NCI-H748 (cell line): ENCODE measurements around the gene MAK.
"Not testable (repeated sequence)": the region's sequence is repeated elsewhere in the genome, so short reads cannot be mapped to it uniquely, and the experiment has no call there.

Experiments
- DNase-seq: peaks from one replicate; lab custom pipeline; 2025; ENCODE audit not compliant: unreplicated experiment; lab: John Stamatoyannopoulos, UW

Gene MAK

DNA sequence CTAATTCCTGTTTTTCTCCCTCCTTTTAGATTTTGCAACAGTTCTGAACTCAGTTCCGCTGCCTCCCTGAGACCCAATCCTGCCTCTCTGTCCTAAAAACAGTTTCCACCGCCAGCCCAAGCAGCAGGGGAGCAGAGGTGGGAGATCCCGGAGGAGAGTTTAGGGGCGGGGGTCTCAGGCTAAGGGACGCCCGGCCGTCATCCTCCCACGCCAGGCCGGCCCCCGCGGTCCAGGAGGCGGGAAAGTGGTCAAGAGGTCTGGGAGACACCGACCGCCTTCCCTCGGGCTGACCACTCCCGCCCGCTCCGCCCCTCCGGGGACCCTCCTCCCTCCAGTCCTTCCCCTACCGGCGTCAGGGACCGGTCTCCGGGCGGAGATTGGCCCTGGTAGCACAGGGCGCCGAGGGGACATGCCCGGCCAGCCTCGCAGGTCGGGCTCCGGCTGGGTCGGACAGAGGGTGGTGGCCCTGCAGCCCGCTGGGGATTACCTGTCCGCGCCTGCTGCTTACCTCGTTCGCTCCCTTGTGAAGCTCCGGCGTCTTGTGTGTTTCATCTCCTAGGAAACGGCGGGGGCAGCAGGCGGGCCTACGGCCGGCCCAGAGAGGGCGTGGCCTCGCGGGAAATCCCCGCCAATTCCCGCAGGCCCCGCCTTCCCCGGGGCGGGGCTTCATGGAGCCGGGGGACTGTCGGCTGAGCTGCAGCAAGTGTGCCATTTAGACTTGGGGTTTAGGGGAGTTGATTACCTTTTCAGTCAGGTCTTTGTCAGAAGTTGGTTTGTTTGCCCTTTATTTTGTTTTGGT lies at the start of gene MAK:
Gene MAK, minus strand, starts transcription at position 545 of the 799 bp plus-strand sequence. CDS start 7,891 bp downstream, outside the sequence.
- peak; percentile 99 for DNase-seq

GRCh38 chr6:10886691-10887502 lies 48.6 kb upstream of the MAK start, which contains the start of gene SYCP2L:
SYCP2L (plus strand) TSS chr6:10887052; CDS start chr6:10887127, 75 bp downstream.
- peak; percentile 56 for DNase-seq

DNA sequence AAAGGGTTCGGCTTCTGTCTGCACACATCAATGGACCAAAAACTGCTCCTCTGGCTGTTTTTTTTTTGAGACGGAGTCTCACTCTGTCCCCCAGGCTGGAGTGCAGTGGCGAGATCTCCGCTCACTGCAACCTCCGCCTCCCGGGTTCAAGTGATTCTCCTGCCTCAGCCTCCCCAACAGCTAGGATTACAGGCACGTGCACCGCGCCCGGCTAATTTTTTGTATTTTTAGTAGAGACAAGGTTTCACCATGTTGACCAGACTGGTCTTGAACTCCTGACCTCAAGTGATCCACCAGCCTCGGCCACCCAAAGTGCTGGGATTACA lies 48.0 kb upstream of the MAK start:
- not testable (repeated sequence) for DNase-seq

DNA sequence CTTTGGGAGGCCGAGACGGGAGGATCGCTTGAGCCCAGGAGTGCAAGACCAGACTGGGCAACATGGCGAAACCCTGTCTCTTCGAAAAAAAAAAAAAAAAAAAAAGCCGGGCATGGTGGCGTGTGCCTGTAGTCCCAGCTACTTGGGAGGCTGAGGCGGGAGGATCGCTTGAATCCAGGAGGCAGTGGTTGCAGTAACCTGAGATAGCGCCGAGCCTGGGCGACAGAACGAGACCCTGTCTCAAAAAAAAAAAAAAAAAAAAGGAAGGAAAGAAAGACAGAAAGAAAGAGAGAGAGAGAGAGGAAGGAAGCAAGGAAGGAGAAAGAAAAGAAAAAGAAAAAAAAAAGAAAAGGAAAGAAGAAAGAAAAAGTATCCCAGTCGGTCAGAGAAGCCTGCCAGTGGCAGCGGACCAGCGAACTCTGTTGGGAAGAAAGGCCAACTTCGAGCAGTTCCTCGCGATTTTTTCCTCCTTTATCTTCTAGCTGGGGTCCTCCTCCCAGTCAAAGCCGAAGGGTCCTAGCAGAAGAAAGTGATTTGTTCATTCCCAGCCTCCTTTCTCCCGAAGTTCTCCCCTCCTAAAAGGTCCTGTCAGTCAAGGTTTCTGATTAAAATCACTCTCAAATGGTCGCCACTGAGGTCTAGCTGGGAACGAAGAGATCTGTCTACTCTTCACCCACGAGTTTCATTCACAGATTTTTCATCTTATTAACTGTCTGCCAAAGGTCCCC lies 46.1 kb upstream of the MAK start:
- no peak for DNase-seq

DNA sequence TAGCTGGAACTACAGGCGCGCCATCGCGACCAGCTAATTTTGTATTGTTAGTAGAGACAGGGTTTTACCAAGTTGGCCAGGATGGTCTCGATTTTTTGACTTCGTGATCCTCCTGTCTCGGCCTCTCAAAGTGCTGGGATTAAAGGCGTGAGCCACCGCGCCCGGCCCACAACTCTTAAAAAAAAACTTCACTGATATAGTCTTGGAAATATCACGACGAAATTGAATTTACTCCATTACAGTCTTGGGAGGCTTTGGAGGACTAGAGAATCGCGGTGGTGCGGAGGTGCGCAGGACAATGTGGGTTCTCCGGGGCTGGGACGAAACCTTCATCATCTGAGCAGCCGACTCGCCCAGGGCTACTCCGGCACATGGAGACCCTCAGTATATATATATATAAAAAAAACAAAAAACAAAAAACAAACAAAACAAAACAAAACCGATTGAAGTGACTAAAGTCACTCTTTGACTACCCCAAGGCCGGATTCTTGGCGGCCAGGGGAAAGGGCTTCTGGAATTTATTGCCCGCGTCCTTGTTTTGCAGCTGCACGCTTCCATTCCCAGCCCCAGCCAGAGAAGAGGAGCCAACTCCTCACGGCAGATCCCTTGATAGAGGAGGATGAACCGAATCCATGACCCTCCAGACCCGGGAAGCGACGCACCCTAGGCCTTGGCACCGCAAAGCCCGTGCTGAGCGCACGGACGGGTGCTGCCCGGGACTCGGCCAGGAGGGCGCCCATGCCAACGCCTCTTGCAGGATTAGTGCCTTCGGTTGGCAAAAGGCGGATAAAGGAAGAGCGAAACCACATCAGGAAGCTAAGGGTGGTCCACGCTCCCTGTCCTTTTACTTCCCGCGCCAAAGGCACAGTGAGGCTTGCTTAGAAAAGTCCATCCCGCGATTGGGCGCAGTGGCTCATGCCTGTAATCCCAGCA lies 45.2 kb upstream of the MAK start:
- no peak for DNase-seq

DNA sequence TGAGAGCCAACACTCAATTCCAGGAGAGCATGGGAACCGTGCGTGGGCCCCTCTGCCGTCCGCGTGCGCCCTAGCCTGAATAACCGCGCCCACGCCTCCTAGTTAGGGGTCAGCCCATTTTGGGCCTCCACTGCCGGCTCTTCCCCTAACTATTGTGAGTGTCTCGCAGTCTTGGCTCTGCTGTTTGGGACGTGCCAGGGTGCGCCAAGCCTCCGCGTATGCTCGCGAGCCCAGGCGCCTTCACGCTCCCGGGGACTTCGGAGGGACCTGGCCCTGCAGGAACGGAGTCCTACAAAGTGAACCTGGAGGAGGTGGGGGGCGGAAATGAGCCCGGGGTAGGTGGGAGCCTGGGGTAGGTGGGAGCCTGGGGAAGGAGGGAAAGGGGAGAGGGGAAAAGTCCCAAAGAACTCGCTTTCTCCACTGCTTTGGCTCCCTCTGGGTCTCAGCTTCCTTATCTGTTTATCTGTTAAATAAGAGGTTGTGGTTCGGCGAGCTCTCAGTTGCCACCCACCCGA lies 44.4 kb upstream of the MAK start:
- DNase-seq = no peak

DNA sequence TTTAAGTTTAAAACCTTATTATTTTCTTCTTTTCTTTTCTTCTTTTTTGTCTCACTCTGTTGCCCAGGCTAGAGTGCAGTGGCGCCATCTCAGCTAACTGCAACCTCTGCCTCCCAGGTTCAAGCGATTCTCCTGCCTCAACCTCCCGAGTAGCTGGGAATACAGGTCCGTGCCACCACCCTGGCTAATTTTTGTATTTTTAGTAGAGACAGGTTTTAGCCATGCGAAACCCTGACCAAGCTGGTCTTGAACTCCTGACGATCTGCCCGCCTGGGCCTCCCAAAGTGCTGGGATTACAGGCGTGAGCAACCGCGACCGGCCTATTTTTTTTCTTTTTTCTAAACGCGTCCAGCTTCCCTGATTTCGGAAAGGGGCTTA lies 43.9 kb upstream of the MAK start:
- DNase-seq = not testable (repeated sequence)

DNA sequence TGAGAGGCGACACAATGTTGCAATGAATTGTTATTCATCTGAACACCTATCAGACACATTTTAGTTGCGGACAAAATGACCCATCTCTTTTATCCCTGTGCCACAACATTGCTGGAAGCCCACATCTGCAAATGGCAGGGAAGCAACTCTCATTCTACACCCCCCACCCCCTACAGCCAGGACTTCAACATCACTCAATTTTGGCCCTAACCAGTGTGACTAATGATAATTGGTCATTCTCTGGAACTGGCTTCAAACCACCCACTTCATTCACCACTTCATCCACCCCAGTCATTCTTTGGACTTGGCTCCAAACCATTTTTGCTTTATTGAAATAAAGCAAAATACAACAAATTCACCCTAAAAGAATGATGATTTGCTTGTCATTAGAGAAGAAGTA lies 42.0 kb upstream of the MAK start:
- DNase-seq = no peak

GRCh38 chr6:10877871-10878270 lies 39.5 kb upstream of the MAK start:
- no peak for DNase-seq

- DNase-seq = no peak
These were observed 38.7 kb upstream of the MAK start for GRCh38 chr6:10877012-10877411.

DNA sequence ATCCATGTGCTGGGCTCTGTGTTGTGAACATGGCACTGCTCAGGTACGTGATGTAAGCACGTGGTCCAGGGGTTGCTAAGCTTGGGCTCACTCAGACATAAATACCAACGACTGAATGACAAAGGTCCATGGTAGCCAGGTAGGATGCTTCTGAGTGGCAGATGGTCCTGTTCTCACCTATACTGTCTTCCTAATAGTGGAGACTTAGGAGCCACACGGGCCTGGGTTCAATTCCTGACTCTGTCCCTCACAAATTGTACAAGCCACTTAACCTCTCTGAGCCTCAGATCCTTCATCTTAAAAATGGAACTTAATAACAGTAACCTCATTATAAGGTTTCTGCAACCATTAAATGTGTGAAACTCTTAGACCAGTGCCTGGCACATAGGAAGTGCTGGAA lies 36.7 kb upstream of the MAK start:
- no peak for DNase-seq

GRCh38 chr6:10874207-10874606 lies 35.9 kb upstream of the MAK start:
- no peak for DNase-seq

DNA sequence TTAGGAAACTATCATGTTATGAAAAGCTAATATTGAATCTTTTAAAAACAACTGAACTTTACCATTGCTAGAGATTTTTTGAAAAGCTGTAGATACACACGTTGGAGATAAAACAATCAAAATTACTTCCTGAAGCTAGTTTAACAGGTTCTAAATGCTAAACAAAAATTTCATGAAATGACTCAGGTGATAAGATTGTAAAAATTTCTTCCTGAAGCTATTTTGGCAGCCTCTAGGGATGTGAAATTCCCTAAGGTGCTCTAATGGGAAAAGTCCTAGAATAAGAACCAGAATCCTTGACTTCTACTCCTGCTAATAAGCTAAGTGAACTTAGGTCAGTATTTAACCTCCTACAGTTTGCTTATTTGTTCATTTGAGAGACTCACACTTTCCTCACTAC lies 35.0 kb upstream of the MAK start:
- no peak for DNase-seq

DNA sequence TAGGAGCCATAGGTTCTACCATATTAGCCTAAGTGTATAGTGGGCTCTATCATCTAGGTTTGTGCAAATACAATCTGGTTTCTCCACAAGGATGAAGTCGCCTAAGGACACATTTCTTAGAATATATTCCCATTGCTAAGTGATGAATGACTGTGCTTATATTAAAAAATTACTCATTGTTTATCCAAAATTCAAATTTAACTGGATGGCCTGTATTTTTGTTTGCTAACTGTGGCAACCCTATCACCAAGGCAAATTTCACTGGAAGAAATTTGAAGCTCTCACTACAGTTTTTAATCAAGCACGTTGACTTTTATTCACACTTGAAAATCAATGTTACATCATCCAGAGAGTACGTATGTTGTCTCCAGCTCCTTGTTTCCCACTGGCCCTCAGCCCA lies 29.6 kb upstream of the MAK start:
- no peak for DNase-seq

DNA sequence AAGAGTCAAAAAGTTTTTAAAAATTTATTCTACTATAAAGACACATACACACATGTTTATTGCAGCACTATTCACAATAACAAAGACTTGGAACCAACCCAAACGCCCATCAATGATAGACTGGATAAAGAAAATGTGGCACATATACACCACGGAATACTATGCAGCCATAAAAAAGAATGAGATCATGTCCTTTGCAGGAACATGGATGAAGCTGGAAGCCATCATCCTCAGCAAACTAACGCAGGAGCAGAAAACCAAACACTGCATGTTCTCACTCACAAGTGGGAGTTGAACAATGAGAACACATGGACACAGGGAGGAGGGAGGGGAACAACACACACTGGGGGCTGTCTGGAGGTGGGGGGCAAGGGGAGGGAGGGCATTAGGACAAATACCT lies 28.4 kb upstream of the MAK start:
- DNase-seq = not testable (repeated sequence)

- DNase-seq = not testable (repeated sequence)
These were observed 24.7 kb upstream of the MAK start for GRCh38 chr6:10863031-10863430.

GRCh38 chr6:10862361-10862760 lies 24.0 kb upstream of the MAK start:
- no peak for DNase-seq

GRCh38 chr6:10861086-10861485 lies 22.7 kb upstream of the MAK start:
- DNase-seq = no peak

GRCh38 chr6:10857259-10857658 lies 18.9 kb upstream of the MAK start:
- no peak for DNase-seq

- no peak for DNase-seq
These were observed 16.7 kb upstream of the MAK start for GRCh38 chr6:10854922-10855632.
